ENCODE results near the gene ITPK1.

DNA sequence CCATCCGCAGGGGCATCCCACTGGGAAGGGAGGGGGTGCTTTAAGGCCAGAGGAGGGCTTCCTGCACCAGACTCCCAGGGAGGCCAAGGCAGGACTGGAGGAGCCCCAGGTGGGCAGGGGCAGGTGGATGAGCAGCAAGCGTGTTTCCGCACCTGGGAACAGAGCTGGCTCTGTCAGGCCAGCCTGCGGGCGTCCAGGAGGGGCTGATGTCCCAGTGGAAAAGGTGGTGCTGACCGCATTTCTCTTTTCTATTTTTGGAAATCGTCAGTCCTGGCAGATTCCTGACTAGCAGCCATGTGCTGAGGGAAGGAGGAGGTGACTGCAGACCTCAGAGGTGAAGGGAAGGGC lies 165.6 kb downstream of the ITPK1 start:
- TF ChIP-seq, protein P1, sequence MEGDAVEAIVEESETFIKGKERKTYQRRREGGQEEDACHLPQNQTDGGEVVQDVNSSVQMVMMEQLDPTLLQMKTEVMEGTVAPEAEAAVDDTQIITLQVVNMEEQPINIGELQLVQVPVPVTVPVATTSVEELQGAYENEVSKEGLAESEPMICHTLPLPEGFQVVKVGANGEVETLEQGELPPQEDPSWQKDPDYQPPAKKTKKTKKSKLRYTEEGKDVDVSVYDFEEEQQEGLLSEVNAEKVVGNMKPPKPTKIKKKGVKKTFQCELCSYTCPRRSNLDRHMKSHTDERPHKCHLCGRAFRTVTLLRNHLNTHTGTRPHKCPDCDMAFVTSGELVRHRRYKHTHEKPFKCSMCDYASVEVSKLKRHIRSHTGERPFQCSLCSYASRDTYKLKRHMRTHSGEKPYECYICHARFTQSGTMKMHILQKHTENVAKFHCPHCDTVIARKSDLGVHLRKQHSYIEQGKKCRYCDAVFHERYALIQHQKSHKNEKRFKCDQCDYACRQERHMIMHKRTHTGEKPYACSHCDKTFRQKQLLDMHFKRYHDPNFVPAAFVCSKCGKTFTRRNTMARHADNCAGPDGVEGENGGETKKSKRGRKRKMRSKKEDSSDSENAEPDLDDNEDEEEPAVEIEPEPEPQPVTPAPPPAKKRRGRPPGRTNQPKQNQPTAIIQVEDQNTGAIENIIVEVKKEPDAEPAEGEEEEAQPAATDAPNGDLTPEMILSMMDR (conservative IDR thresholded peaks at IDR 0.05) = no peak
- TF ChIP-seq EZH2 (IDR thresholded peaks at IDR 0.05; ENCODE audit: low read depth) = no peak
